OCI-LY3 (cell line): ENCODE measurements around the gene SLC39A13.

Experiments
- EZH2phosphoT487 ChIP-seq: fragments of 200-600 bp; shearing (Covaris generic); IDR thresholded peaks from 2 replicates; pipeline ENCODE4 v1.6.1; 2018; ENCODE audit warnings: antibody characterized with exemption, mixed run types, low read depth
- TF ChIP-seq, protein P1 (sequence below): fragments of 200-600, 300-600 bp; sonication (generic); IDR thresholded peaks from 2 replicates; pipeline ENCODE4 v1.5.1; 2014; ENCODE audit warnings: antibody characterized with exemption, low read length, low read depth

DNA sequence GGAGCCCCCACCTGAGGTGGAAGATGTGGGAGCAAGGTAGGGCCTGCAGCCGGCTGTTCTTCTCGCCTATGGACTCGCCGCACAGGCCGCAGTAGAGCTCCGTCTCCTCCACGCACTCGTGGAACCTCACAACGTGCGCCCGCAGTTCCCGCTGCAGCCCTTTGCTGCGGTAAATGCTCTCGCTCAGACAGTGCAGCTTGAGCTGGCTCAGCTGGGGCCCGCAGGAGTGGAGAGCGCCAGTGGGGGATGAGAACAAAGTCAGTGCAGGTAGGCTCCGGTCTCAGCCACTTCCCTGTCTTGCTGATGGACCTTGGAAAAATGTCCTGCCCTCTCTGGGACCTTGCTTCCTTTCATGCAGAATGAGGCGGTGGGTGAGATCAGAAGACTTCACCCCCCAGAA, 30.3 kb downstream of the SLC39A13 start:
- TF ChIP-seq, protein P1, sequence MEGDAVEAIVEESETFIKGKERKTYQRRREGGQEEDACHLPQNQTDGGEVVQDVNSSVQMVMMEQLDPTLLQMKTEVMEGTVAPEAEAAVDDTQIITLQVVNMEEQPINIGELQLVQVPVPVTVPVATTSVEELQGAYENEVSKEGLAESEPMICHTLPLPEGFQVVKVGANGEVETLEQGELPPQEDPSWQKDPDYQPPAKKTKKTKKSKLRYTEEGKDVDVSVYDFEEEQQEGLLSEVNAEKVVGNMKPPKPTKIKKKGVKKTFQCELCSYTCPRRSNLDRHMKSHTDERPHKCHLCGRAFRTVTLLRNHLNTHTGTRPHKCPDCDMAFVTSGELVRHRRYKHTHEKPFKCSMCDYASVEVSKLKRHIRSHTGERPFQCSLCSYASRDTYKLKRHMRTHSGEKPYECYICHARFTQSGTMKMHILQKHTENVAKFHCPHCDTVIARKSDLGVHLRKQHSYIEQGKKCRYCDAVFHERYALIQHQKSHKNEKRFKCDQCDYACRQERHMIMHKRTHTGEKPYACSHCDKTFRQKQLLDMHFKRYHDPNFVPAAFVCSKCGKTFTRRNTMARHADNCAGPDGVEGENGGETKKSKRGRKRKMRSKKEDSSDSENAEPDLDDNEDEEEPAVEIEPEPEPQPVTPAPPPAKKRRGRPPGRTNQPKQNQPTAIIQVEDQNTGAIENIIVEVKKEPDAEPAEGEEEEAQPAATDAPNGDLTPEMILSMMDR: no peak
- no peak for TF ChIP-seq EZH2phosphoT487
